NCI-H1105 treated with DMSO at 0.1 percent for 48 hours (cell line): ENCODE results near the gene TSPAN12.

Experiments
- DNase-seq: peaks from one replicate; lab custom pipeline; 2025; lab: John Stamatoyannopoulos, UW

The TSPAN12 gene

DNA sequence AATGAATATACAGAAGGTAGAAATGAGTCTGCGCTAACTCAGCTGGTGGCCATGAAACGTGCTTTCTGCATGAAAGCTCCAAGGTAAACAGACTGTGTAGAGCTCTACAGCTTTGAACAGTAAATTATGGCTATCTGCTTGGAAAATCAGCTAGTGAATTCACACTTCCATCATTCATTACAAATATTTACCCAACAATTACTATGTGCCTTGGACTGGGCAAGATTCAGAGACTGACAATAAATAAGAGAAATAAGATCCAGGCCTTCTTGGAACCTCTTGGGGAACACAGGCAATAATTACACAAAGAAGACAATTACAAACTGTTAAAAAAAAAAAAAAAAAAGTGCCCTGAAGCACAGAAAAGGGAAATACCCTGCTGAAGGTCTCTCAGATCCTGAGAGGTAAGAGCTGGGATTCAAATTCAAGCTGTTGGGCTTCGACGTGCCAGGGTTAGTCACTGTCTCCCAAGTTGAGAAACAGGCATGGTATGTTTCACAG, 15.8 kb downstream of the TSPAN12 start:
- peak; percentile 86 for DNase-seq

DNA sequence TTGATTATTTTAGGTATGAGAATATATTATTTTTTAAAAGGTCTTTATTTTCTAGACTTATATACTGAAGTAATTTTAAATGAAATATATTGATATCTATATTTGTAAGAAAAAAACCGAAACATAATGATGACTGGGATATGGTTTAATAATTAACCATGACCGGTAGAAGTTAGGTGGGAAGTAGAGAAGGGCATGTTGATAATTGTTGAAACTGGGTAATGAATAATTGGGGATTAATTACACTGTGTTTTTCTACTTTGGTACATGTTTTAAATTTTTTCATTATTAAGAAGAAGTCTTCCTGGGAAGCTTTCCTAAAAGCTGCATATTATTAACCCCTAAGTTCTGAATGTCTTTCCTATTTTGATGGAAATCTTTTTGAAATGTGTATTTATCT, 16.3 kb downstream of the TSPAN12 start:
- no peak for DNase-seq

DNA sequence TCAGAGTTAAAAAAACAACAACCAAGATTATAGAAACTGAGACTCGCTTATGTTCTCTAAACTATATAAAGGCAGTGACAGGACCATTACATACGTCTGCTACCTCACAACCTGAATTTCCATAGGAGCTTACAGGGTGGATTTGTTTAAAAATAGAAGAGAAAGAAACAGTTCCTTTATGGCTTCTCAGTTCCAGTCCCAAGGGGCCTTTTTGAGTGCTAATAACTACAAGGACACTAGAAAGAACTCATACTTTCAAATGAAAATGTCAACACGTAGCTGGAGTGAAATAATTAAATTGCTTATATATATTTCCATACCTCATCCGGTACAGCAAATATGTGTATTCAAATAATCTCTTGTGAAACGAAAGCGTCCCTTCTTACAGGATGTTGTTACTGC, 19.7 kb downstream of the TSPAN12 start:
- DNase-seq, result no peak

DNA sequence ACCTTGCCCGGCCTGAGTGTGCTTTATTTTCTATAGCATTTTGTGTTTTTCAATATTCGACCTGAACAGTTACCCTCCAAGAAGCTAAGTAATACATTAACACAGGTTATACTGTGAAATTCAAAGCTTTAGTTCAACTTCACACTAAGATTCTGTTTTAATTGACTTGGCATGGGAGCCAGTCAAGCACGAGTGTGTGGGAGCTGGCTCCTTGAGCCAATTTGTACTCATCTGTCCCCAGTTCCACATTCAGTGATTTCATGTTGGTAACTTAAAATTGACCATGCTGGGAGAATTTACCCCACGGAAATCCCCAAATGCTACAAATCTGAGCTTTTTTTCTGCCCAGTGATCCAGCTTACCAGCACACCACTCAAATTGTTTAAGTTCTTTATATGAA, 20.3 kb downstream of the TSPAN12 start:
- no peak for DNase-seq

DNA sequence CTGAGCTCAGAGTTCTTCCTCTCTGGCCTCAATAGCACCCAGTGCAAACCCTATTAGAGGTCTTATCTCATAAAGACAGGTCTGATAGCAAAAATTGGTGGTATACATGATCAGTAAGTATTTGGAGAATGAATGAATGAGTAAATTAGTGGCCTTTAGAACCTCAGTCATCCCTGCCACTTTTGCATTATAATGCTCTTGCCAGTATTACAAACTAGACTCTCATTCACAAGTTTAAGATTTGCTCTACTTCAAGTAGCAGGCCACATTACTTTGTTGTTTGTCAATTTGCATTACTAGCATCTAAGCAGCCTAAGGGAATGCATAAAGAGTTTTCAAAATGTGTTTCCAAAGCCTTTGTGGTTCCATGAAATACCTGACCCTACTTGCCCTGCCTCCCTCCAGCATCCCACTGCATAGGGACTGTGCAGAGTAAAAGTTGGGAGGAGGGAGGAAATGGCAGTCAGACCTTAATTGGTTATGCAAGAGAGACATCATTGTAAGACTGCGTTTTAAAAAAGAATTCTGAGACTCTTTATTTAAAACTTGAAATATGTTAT, 21.3 kb downstream of the TSPAN12 start:
- DNase-seq, result no peak

DNA sequence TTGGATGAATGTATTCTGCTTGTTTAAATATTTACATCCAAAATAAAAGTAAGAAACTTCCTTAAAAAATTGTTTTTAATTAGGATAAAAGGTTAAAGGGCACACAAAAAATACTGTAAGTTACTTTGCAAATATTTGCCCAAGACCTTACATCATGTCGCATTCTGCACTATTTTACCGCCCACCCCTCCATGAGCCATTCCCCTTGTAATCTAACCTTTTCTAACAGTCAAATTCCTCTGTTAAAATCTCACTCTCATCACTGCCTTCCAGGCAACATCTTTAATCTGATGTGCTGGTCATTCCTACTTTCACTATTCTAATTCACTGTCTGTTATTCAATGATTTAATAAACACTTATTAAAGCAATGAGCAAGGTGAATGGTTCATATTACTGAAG, 23.2 kb downstream of the TSPAN12 start:
- no peak for DNase-seq

DNA sequence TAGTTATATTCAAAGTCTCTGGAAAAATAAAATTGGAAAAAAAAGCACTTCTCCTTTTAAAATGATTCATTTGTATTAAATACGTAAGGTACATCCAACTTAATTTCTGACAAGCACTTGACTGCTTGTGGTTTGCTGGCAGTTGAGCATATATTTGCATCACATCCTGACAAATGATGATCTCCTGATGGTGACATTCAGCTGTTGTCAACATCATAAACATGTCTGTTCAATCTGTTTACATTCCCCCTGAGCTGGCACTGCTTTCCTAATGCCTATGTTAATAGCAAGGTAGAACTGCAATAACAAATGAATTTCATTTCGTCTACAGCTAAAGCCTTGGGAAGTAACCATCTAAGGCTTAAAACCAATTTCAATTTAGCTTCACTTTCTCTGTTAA, 24.4 kb downstream of the TSPAN12 start:
- peak; percentile 62 for DNase-seq

DNA sequence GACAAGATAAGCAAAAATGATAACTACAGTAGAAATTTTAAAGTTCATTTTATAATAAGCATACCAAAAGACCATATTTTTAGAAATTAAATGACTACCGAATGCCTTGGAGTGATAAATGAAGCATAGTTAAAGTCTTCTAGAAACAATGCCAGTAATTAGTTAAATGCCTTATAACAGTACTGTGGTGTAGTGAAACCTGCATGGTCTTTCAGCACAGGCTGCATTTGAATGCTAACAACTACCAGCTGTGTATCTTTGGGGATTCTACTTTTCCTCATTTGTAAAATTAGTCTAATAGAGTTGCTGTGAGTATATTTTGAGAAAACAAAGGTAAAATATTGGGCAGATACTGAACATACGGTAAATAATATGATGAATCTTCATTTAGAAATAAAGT, 25.1 kb downstream of the TSPAN12 start:
- no peak for DNase-seq

DNA sequence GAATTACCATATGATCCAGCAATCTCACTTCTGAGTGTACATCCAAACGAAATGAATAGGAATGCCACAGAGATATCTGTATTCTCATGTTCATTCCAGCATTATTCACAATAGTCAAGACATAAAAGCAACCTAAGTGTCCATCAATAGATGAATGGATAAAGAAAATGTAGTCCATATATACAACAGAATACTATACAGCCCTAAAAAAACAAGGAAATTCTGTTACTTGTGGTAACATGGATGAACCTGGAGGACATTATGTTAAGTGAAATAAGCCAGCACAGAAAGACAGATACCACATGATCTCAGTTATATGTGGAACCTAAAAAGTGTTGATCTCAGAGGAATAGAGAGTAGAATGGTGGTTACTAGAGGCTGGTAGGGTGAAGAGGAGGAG, 26.7 kb downstream of the TSPAN12 start:
- DNase-seq, result no peak

DNA sequence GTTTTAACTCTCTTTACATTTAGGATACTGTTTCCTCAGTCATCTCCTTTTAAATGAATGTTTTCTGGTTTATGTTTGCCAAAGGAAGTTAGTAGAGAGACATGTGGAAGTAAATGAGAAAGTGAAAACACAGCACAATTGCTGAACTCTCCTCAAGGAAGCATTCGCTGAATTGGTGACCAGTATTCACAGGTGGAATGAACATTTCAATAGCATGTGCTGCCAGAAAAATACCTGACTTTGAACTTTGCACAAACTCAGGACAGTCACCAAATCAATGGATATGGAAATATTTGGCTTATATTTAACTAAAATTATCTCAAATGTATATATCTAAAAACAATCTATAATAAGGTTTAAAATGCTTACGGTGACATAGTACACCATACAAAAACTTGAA, 28.5 kb downstream of the TSPAN12 start:
- no peak for DNase-seq

DNA sequence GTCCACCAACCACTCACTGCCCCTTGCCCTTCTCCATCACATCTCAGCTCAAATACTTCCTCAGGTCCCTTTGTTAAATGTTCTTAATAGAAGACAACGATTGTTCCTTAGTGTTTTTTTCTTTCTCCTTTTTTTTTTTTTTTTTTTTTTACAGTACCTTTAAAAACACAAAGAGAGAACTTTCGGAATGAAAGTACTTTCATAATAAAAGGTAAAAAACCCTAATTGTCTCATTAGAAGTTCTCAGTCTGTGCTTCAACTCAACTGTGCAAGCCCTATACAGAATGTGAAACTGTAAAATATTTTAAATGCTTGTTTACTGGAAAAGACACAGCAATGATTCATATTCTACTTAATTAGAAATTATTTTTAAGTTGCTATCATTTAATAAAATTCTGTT, 29.4 kb downstream of the TSPAN12 start:
- no peak for DNase-seq

DNA sequence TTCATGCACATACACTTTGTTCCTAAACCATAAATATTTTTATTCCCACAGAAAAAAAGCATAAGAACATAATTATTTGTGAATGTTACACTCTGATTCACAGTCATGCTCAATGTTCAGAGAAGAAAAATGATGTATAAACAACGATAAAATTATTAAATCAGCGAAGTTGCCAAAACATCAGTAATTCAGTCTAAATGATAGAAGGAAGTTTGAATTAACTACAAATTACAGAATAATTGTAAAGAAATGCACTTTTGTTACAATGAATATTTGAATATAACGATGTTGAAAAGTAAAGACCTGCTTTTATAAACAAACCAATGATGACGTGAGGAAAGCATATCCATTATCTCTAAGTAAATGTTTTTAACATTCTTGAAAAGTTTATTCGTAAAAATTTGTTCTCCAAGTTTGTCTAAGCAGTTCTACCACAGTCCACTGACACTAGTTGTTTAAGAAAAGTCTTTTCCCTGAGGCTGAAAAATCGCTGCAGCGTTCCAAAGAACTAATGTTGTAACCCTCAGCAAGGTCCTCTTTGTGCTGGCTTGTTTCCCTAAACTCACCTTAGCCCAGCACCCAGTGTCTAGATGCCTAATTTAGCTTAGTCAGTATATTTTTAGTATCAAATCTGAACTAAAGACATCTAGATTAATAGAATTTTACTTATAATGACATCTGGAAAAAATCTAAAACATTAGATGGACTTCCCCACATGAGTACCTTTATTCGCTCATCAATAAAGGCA, 30.4 kb downstream of the TSPAN12 start:
- DNase-seq, result no peak

DNA sequence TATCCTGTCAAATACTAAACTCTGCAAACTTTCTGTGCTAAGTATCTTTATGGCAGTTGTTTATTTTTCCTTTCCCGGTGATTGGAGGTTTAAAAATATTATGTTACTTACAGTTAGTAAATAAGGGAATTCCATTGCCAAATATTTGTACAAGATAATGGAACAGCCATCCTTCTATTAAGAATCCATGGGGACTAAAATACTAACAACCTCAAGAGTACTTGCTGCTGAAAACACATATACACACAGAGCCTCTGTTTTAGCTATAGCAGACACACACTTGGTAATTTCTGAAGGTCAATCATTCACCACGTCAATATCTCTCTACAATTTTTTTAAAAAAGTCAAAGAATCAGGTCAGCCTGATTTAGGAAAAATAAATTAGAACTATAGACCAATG, 32.4 kb downstream of the TSPAN12 start:
- no peak for DNase-seq

DNA sequence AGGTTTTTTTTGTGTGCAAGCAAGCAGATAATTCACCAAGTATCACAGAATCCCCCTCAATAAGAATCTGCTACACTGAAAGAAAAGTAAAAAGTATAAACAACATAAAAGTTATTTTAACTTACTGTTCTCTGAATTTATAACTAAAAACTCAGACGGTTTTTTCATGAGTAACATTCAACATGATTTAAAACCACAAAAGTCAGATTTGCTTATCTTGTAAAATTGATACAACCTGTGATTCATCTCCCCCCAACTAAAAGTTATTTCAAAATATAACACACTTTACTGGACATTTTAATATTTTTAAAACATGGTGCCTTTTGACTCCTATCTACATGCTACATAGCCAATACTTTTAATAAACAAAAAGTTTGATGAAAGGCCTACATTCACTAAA, 32.8 kb downstream of the TSPAN12 start:
- no peak for DNase-seq

DNA sequence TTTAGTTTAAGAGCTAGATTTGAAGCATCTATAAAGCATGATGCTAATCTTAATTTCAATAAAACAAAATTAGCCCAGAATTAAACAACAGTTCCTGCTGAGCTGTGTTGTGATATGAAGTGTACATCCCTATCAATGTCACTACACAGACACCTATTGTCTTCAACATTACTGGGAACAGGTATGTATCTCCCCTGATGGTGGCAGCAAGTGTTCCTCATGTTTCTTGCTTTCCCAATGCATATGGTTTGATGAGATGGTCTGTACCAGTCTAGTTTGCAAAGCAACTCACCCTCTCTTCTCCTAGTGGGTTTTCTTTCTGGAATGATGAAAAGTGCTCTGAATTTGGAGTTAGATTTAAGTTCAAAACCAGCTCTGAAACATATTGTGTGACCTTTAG, 38.1 kb downstream of the TSPAN12 start:
- no peak for DNase-seq

DNA sequence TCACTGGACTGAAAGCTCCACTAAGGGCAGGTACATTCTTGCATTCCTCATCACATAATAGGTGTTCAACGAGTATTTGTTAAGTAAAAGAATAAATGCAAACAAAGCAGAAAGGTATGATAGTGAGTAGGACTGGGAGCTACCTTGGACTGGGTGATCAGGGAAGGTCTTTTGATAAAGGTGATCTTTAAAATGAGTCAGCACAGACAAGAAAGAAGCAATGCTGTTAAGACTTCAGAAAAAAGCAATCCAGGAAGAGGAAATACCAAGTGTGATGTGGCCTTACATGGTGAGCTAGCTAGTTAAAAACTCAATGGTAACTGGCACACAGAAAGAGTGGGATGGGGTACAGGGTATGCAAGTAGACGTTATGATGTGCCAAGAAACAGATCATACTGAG, 40.1 kb downstream of the TSPAN12 start:
- no peak for DNase-seq

DNA sequence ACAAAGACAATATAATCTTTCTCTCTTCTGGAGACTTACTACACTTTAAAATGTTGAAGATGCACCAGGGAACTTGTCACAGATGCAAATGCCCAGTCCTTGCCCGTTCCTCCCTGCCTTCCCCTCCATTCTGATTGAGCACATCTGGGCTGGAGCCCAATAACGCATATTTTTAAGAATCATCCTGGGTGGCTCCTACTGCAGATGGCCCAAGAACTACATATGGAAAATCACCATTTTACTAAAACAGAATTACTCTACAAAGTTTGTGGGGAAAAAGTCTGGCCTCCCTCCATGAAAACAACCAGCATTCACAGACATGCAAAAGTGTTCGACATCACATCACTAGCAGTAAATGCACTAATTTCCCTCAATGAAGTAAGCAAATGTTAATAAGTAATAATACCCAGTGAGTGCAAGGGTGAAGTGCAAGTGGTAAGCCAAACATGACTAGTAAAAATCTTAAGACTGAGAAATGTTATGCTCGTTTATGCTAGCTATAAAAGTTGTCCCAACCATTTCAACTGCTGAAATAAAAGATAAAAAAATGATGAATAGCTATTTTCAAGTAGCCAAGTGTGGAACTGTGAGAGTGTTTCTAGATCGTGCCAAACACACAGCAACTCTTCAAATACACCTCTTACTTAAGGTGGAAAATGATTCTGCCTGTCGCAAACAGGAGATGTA, 43.5 kb downstream of the TSPAN12 start:
- no peak for DNase-seq

DNA sequence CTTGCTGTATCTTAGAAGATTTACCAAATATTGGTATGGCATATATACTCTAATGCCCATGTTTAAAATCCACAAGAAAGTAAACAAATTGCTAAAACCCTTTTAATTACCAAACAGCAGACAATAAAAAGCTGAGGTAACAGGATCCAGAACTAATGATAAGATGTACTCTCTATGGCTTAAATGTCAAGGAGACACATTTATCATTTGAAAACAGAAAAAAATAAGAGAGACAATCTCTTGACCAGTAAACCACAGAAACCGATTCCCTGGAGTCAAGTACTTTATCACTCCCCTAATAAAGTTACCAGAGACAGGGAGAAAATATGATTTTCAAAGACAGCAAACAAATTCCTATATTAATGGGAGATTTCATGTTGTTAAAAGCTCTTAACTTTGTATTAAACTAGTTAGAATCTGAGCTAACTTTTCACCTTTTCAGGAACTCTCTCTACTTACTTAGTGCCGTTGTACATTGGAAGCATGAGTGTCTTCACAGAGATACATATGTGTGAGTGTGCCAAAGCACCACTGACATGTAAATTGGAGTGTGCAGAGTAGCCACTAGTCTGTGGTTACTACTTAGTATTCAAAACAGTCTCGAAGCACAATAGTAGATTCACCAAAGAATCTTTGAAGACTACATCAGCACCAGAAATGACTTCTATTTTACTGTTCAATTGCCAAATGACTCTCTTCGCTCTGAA, 44.2 kb downstream of the TSPAN12 start:
- DNase-seq, result no peak

DNA sequence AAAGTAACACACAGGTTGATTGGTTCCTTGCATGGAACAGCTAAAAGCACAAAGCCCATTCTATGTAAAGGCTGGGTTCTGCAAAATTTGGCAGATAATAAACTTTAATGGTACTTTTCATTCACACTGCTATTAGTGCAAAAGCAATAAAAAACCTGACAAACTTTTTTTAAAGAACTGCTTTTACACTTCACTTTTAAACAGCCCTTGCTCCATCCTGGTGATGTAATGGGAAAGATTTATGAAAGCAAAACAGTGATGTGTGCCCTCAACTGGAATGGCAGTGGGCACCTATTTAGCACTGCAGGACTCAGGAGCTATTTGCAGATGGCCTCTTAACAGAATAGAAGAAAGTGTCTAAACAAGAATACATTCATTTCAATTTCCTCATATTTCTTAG, 44.9 kb downstream of the TSPAN12 start:
- no peak for DNase-seq

DNA sequence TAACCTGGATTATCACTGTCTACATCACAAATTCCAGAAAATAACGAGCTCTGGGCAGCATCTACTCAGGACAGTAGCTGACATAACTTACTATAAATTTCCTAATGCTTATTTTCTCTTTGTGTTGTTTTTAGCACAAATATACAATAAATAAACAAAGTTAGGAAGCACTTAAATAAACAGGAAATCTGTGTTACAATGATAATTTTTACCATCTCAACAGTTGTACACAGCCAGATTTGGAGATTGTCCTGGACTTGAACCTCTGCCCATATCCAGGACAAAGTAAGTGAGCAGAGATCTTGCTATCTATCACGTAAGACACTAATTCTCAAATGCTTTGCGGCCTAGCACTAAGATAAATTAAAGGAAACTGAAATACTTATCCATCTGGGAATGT, 48.7 kb downstream of the TSPAN12 start:
- no peak for DNase-seq

DNA sequence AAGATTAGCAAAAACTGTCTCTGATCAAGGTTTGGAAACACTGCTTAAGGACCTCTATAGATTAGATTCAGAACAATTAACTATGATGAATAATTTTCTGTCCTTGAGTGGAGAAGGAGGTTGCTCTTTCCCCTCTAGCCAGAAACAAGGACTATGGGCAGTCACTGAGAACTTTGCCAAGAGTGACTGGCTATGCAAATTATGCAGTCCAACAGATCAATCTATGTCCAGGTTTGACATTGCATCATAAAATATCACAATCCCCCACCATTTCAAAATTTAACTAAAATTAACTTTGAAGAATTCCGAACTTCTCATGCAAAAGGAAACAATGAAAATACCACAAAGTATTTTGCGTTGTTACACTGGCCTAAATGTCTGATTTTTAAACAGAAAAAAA, 50.6 kb downstream of the TSPAN12 start:
- DNase-seq, result no peak

DNA sequence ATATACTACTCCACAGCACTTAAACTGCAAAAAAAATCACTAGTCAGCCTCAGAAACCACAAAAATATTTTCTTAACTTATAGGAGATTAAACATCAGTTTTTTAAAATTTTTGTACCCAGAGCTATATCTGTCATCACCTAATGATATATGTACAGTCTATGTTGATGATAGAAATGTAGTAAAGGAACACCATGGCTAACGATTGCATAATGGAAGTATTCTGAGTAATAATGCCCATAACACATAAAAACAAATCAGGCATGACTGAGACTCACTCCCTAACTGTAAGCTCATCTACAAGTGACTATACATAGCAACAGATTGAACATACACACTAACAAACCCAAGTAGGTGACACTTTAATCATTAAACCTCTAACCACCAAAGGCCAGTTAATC, 51.3 kb downstream of the TSPAN12 start:
- DNase-seq, result no peak
